Lower leg skin (tissue), 4 donors: Measurements from ENCODE around the gene SDHC. TPM values are rescaled to one million over a fixed set of nuclear protein-coding genes. Genes with fewer than 3 reads are reported as not detected.

Experiments used
- DNase-seq, 2 donors: peaks; one replicate each; pipeline ENCODE4 v3.0.0-alpha.2; 2019; ENCODE audit warnings: low spot score in 2 of 2
- H3K4me3 ChIP-seq: fragments of 200-600 bp; sonication (generic); 2 replicates; pipeline ENCODE4 v1.5.1; 2017; ENCODE audit warnings: mild to moderate bottlenecking, low read depth; ENCODE audit not compliant: poor library complexity, severe bottlenecking
- POLR2A ChIP-seq, 2 donors: fragments of 450-650 bp; IDR thresholded peaks; one replicate each; pipeline ENCODE4 v1.6.1; 2016 to 2017; ENCODE audit warnings: antibody characterized with exemption in 2 of 2, mild to moderate bottlenecking in 1 of 2, moderate library complexity in 1 of 2
- WGBS, 2 donors: methylation state at CpG; one replicate each; pipeline ENCODE4 v1.1.5; 2018; 5-methylcytosine and 5-hydroxymethylcytosine counted together
- intact Hi-C: fragments of 100-400 bp; cut with DNase I; formaldehyde crosslinking; loops from one replicate; pipeline ENCODE4 v1.15.0; 2023; ENCODE audit warnings: low total_unique reads
- total RNA-seq, 4 donors: library from RNA; depleted of rRNA; stranded (reverse); fragments of >200 nt; gene quantifications; one replicate each; pipeline ENCODE4 v1.1.0, GENCODE V29; 2016
- TF ChIP-seq, protein P1 (sequence below), 3 donors: fragments of 450-650 bp; IDR thresholded peaks; one replicate each; pipeline ENCODE4 v1.5.1; 2016; ENCODE audit warnings: antibody characterized with exemption in 3 of 3, mild to moderate bottlenecking in 3 of 3, moderate library complexity in 2 of 3

SDHC gene
- total RNA-seq, 4 donors from 2014 or later, result 20.6 to 107 (median 52.2) TPM

- 53 to 65% methylated on average over 3 of the region's 3 CpGs for WGBS, 2 donors
- TF ChIP-seq, protein P1, sequence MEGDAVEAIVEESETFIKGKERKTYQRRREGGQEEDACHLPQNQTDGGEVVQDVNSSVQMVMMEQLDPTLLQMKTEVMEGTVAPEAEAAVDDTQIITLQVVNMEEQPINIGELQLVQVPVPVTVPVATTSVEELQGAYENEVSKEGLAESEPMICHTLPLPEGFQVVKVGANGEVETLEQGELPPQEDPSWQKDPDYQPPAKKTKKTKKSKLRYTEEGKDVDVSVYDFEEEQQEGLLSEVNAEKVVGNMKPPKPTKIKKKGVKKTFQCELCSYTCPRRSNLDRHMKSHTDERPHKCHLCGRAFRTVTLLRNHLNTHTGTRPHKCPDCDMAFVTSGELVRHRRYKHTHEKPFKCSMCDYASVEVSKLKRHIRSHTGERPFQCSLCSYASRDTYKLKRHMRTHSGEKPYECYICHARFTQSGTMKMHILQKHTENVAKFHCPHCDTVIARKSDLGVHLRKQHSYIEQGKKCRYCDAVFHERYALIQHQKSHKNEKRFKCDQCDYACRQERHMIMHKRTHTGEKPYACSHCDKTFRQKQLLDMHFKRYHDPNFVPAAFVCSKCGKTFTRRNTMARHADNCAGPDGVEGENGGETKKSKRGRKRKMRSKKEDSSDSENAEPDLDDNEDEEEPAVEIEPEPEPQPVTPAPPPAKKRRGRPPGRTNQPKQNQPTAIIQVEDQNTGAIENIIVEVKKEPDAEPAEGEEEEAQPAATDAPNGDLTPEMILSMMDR (IDR thresholded peaks at IDR 0.05), result no peak
- no peak for TF ChIP-seq POLR2A (IDR thresholded peaks at IDR 0.05)
- intact Hi-C loops, result no loop called here
- no peak for DNase-seq
- H3K4me3 ChIP-seq, result no peak overlapping the region
These were observed 40.8 kb upstream of the SDHC start for GRCh38 chr1:161273402-161273801.

- 61 to 74% methylated on average over 3 of the region's 3 CpGs for WGBS, 2 donors
- TF ChIP-seq POLR2A (IDR thresholded peaks at IDR 0.05), result no peak
- TF ChIP-seq, protein P1 (IDR thresholded peaks at IDR 0.05), result no peak
- intact Hi-C loops, result no loop called here
- no peak for DNase-seq
- no peak overlapping the region for H3K4me3 ChIP-seq
These were observed 39.3 kb upstream of the SDHC start for GRCh38 chr1:161274874-161275273.

DNA sequence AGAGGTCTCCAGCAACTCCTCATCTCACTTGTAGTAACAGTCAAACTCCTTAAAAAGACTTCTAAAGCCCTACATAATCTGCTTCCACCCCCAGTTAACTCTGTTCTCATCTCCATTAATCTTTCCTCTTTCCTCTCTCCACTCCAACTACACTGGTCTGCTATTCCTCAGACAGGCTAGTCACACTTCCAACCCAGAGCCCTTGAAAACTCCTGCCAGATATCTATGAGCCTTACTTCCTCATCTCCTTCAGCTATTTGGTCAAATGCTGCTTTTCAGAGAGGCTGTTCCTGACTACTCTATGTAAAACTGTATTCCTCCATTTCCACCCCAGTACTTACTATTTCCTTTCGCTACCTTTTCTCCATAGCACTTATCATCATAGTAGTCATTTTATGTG, 31.2 kb upstream of the SDHC start:
- DNase-seq, result no peak
- WGBS, 2 donors, result 95 to 97% methylated on average over 1 of the region's 1 CpG
- TF ChIP-seq POLR2A (IDR thresholded peaks at IDR 0.05), result no peak
- TF ChIP-seq, protein P1 (IDR thresholded peaks at IDR 0.05), result no peak
- H3K4me3 ChIP-seq, result no peak overlapping the region
- intact Hi-C loops, result no loop called here

- intact Hi-C loops, result no loop called here
- no peak for DNase-seq
- WGBS, 2 donors, result 88 to 90% methylated on average over 2 of the region's 2 CpGs
- H3K4me3 ChIP-seq, result no peak overlapping the region
- TF ChIP-seq POLR2A (IDR thresholded peaks at IDR 0.05), result no peak
- TF ChIP-seq, protein P1 (IDR thresholded peaks at IDR 0.05), result no peak
These were observed 29.1 kb upstream of the SDHC start for GRCh38 chr1:161285113-161285512.

DNA sequence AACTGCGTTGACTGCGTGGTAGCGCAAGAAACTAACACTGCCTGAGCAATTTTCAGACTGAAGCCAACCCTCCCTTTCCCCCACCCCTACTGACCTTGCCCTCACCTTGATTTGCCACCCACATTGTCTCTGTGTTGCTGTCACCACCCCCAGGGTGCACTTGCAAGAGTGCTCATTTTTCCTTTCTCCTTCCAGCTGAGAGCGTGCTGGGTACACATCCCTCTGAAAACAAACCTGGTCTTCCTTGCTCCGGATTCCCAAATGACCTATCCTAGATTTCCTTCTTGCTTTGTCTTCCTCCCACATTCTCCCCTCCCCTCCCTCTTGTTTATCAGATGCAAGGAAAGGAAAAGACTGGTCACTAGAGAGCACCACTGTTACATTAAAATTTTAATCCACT, 28.7 kb upstream of the SDHC start:
- no peak overlapping the region for H3K4me3 ChIP-seq
- TF ChIP-seq POLR2A (IDR thresholded peaks at IDR 0.05), result no peak
- TF ChIP-seq, protein P1 (IDR thresholded peaks at IDR 0.05), result no peak
- intact Hi-C loops, result no loop called here
- no peak for DNase-seq
- 66 to 69% methylated on average over 5 of the region's 5 CpGs for WGBS, 2 donors

- intact Hi-C loops, result no loop called here
- H3K4me3 ChIP-seq, result no peak overlapping the region
- TF ChIP-seq POLR2A (IDR thresholded peaks at IDR 0.05), result no peak
- TF ChIP-seq, protein P1 (IDR thresholded peaks at IDR 0.05), result no peak
- no peak for DNase-seq
- 91 to 96% methylated on average over 3 of the region's 3 CpGs for WGBS, 2 donors
These were observed 26.6 kb upstream of the SDHC start for GRCh38 chr1:161287482-161288054.
